Measurements from ENCODE around the gene MIER1. TPM values are rescaled to one million over a fixed set of nuclear protein-coding genes. Genes with fewer than 3 reads are reported as not detected.

Gene MIER1
- total RNA-seq, 1 donor from 2014 or later = 37.1 TPM

- no peak for FAIRE-seq
- no peak for DNase-seq (ENCODE audit: low spot score in 2 of 2)
Observed at GRCh38 chr1:66993076-66993475, 68.3 kb downstream of the MIER1 start.

DNA sequence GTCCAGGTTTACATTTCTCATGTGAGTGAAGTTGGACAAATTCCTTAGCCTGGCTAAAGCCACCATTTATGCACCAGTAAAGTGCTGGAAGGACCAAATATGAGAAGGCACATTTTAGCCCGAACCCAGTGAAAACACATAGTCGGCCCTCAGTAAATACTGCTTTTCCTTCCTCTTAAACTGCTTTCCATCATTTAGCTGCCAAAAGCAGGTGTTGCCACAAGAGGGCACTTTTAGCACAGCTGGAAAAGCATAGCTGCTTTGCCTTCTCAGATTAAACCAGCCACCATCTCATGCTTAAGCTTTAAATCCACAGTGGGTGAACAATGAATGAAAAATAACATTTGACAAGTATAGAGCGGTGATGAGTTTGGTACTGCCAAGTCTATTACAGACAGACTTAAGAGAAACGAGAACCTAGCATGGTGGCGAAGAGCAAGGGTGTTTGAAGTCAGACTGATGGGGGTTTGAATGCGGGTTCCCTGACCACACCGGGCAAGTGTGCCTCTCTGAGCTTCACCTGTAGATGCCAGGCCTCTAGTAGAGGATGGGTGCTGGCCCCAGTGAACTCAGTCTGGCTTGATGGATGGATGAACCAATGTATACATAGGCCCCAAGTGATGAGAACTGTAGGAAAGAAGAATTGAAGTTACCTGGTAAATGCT is 71.4 kb downstream of the MIER1 start:
- DNase-seq (ENCODE audit: low spot score in 2 of 2) (peak in 1 of 2 donors; percentile 14), FAIRE-seq (no peak)

DNA sequence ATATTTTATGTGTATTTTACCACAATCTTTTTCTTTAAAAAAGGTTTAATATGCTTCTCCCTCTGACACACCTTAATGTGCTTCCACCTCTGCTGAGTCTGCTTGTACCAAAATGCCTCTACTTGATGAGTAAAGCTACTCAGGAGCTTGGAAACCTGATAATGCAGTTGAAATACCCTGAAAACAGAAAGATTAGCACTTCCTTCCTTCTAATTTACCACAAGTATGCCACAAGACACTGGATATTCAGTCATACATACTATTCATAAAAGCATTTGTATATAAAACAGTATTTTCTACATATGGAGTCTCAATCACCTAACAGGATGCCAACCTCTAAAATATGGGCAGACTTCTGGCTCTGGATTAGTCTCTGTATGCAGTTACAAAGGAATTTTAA is 74.2 kb downstream of the MIER1 start:
- FAIRE-seq = no peak
- DNase-seq (ENCODE audit: low spot score in 2 of 2) = no peak

DNA sequence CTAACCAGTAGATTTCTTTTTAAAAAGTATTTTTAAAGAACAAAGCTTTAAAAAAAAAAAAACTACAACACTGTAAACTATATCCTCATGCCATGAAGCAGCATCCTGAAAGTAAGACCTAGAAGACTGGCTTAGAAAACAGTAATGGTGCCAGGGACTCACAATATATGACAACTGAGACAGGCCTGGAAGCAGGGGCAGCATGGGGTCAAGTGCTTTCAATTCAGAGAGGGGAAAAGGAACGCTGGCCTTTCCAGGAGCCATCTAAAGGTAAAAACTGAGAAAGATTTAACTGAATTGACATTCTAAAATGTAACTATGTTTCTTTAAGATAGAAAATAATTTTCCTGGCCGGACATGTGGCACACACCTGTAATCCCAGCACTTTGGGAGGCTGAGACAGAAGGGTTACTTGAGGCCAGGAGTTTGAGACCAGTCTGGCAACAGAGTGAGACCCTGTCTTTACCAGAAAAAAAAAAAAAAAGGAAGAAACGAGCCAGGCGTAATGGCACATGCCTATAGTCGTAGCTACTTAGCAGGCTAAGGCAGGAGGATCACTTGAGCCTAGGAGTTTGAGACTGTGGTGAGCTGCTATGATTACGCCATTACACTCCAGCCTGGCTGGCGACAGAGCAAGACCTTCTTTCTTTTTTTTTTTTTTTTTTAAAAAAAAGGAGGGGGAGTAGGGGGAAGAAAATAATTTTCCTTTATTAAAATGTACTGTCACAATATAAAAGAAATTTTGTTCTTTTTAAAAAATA is 75.0 kb downstream of the MIER1 start:
- FAIRE-seq = no peak
- DNase-seq (ENCODE audit: low spot score in 2 of 2) = no peak

- no peak for FAIRE-seq
Observed at GRCh38 chr1:67001682-67002425, 77.1 kb downstream of the MIER1 start.

GRCh38 chr1:67004176-67004575 is 79.4 kb downstream of the MIER1 start:
- FAIRE-seq = no peak

More at GRCh38 chr1:67001682-67002425, 77.1 kb downstream of the MIER1 start:
- DNase-seq (ENCODE audit: low spot score in 2 of 2) = no peak

GRCh38 chr1:67005068-67005467 is 80.3 kb downstream of the MIER1 start:
- FAIRE-seq = no peak
- DNase-seq (ENCODE audit: low spot score in 2 of 2) = no peak

More at GRCh38 chr1:67004176-67004575, 79.4 kb downstream of the MIER1 start:
- DNase-seq (ENCODE audit: low spot score in 2 of 2) = no peak

- FAIRE-seq (no peak), DNase-seq (ENCODE audit: low spot score in 2 of 2) (no peak)
Observed at GRCh38 chr1:67009792-67010191, 85.0 kb downstream of the MIER1 start.

- no peak for DNase-seq (ENCODE audit: low spot score in 2 of 2)
- FAIRE-seq = no peak
Observed at GRCh38 chr1:67013573-67013972, 88.8 kb downstream of the MIER1 start.

DNA sequence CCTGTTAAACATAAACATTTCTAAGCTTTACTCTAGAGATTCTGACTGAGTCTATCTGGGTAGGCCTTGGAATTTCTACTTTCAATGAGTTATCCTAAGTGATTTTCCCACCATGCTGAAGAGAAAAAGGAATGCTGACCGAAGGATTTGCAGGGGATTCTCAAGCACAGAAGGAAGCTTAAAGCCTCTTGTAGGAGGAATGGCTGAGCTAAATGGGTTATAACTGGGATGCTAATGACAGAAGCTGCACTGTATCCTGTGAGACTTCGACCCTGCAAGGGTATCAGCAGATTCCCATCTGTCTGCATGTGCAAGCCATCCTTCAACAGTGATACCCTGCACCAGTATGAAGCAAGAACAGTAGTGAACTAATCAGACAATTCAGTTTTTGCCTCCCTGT is 93.8 kb downstream of the MIER1 start:
- DNase-seq (ENCODE audit: low spot score in 2 of 2) = no peak

DNA sequence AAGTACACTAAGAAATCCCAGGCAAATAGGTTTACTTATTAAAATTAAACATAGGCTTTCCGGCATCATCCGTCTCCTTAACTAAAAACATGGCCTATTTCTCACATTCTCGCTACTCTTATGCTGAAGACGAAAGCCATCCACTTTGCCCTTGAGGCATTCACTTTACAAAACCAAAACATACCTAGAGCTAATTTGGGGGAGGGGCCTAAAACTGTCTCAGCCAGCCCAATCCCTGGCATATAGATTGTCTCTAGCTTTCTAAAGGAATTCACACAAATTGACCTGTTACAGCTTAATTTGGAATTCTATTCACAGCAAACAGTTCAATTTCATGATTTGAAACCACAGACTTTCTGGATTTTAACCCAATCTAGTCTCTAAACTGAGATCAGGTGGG is 94.3 kb downstream of the MIER1 start:
- DNase-seq (ENCODE audit: low spot score in 2 of 2) (no peak), FAIRE-seq (no peak)

More for the DNA sequence above, 93.8 kb downstream of the MIER1 start:
- no peak for FAIRE-seq

DNA sequence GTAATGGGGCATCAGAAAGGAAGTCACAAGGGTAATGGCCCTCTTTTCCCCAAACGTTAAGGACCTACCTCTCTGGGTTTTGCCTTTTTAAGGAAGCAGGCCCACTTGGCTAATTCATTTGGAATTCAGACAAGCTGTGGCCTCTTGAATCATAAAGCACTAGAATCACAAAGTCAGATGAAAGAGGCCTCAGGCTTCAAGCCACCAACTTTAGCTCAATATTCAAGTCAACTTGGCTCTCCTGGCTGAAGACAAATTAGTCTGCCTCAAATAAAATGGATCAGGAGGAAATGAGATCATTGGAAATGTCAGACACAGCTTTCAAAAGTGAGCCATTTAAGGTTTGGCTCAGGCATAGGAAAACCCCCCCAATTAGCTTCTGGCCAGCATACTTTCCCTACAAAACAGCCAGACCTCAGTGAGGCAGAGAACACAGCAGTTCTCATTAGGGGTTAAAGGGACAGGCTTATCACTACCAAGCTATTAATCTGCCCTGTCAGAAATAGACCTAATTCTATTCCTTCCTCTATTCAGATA is 94.9 kb downstream of the MIER1 start:
- DNase-seq (ENCODE audit: low spot score in 2 of 2) = peak in 1 of 2 donors; percentile 3
- no peak for FAIRE-seq

DNA sequence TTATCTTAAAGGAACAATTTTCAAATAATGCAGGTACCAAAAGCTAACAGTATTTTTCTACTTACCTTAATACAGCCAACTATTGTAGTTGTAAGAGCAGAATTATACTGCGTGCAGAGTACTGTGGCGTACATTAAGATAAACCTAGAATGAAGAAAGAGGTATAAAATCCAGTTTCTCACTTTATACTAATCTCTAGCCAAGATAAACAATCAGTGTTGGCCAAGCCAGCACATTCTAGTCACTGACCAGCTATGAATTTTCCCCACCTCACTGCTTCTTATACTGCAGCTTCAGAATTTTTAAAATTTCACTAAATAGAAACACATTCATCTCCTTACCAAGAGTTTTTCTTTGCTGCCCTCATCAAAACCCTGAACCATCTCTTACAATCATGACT is 95.5 kb downstream of the MIER1 start:
- FAIRE-seq (no peak), DNase-seq (ENCODE audit: low spot score in 2 of 2) (no peak)

GRCh38 chr1:67020765-67021164 is 96.0 kb downstream of the MIER1 start:
- no peak for DNase-seq (ENCODE audit: low spot score in 2 of 2)

GRCh38 chr1:67029472-67029871 is 104.7 kb downstream of the MIER1 start:
- no peak for DNase-seq (ENCODE audit: low spot score in 2 of 2)
- no peak for FAIRE-seq

More at GRCh38 chr1:67020765-67021164, 96.0 kb downstream of the MIER1 start:
- no peak for FAIRE-seq

DNA sequence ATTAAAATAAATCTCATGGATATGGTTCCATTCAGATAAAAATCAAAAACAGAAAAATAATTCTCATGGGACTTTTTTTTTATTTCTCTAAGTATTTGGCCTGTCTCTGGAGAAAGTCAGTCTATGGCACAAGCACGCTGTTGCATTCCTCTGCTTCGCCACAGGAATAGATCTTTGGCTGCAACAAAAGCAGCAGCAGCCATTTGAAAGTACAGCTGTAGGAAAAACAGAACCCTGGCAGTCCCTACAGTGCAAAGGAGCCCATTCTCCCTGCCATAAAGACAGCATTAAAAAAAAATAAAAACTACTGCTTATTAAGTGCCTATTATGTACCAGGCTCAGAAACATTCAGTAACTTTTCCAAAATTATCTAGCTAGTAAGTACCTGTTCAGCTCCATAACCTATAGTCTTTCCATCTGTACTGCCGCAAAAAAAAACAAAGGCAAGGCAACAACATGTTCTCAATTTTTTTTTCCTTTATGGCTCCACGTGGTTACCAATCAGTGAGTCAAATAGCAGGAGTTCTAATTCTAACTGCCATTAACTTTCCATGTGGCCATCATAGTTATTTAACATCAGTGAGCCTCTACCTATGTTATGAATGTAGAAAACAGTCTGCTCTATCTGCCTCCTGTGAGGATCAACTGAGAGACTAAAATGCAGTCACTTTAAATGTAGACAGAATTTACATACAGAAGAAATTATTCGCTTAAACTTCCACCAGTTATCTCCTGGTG is 106.5 kb downstream of the MIER1 start:
- DNase-seq (ENCODE audit: low spot score in 2 of 2) (no peak), FAIRE-seq (no peak)

GRCh38 chr1:67031859-67032247 is 107.1 kb downstream of the MIER1 start:
- FAIRE-seq (no peak), DNase-seq (ENCODE audit: low spot score in 2 of 2) (no peak)

All from frontal cortex (tissue), 4 donors.